GM15510 (cell line): Measurements from ENCODE around the gene ING2.

Source experiments
- POLR2A ChIP-seq: IDR thresholded peaks from 3 replicates; pipeline ENCODE4 v1.6.1; 2011; ENCODE audit warnings: borderline replicate concordance; ENCODE audit not compliant: insufficient read length; ENCODE audit errors: extremely low read depth

The ING2 gene

DNA sequence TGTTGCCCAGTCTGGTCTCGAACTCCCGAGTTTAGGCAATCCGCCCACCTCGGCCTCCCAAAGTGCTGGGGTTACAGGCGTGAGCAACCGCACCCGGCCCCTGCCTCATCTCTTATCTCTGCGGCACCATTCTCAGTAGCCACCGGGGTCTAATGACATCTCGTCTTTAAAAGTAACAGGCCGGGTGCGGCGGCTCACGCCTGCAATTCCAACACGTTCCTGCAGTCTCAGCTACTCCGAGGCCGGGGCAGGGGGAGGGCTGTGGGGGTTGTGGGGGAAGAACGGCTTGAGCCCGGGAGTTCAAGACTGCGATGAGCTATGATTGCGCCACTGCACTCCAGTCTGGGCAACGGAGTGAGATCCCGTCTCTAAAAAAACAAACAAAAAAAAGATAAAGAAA is 28.8 kb downstream of the ING2 start:
- TF ChIP-seq POLR2A, result no peak

DNA sequence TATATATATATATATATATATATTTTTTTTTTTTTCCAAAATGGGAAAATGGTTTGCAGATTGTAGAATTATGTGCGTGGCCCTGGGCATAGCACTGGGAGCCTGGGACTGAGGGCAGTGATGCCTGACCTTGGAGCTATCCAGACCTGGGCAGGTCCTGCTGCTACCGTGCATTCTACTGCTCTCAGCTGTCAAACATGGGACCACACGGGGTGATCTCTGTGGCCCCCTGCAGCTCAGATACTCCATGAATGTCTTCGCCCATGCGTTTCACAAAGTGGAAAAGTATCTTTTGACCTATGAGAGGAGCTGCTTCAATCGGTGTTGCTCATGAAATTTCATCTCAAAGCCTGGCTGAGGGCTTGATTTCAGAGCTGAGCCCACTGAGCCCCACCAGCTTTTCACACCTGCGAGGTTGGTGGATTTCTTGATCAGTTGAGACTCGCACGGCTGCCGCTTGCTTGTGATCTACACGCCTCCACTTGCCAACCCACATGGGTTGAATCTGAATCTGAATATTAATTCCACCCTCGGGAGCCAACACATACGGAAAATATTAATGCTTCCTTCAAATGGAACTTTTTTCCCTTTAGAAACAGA is 35.7 kb downstream of the ING2 start:
- TF ChIP-seq POLR2A, result no peak

DNA sequence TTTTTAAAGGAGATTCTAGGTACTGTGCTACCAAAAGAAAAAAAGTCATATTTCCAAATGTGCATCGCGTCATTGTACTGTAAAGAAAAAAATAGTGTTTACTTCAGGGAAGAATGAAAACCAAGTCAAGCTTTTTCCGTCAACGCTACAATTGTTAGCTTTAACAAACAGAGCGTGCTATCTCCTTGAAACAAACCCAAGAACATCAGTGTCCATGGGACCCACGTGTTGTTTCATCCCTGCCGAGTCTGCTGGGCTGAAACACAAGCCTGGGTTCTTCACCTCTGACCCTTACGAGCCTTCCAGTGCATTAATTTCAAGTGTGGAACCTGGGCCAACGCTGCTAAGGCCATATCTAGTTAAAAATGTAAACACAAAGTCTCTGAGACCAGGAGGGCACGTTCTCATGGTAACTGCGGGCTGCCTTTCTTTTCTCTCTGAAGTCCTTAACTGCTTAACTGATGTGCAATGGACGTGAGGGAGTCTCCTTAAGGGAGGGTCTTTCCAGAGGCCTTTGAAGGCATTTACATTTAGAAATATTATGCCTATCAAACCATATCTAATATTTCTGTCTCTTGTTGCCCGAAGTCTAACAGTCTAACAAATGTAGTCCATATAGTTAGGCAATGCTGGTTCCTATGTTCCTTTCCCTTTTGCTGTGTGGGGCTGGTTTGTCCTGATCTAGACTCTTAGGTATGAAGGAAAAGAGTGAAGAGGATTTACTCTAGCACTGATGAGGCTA is 36.3 kb downstream of the ING2 start:
- no peak for TF ChIP-seq POLR2A

DNA sequence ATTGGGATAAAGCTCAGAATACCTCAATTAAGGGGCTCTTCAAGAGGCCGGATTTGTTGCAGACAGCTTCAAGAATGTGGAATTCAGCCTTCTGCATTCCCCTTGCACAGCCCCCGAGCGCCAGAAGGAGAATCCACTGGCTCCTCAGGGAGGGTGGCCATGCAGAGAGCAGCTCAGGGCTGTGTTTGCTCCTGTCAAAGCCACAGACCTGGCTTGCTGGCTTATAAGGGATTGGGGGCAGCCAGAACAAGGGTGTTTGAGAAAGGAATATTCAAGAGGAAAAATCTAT is 36.8 kb downstream of the ING2 start:
- TF ChIP-seq POLR2A, result no peak

DNA sequence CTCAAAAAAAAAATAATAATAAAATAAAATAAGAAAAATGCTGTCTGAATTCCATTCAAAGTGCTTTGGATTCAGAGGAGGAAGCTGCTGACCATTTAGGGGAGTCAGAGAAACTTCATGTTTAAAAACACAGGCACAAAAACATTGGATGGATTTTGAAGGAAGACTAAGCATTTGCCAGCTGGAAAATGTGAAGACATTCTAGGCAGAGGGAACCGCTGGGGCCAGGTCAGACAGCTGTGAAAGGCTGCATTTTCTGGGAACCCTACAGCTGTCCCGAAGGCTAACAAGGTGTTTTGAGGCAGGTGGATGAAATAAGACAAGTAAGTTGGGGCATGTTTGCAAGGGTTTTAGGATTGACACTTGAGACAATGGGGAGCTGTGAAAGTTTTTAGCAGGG is 38.6 kb downstream of the ING2 start:
- TF ChIP-seq POLR2A, result no peak

DNA sequence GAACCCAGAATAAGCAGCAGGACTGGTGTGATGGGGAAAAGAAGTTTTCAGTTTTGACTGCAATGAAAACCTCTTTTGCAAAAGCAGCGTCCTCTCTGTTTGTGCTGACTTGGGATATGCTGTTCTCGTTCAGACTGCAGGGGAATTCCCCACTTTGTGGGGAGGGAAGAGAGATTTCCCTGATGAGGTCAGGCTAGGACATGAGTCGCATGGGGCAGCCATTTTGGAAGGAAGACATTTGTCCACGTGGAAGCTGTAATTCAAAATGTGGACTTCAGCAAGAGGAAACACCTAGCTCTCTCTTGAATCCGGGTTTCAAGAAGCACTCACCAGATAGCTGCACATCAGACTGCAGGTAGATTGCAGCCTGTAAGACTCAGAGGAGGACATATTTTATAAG is 39.3 kb downstream of the ING2 start:
- no peak for TF ChIP-seq POLR2A

DNA sequence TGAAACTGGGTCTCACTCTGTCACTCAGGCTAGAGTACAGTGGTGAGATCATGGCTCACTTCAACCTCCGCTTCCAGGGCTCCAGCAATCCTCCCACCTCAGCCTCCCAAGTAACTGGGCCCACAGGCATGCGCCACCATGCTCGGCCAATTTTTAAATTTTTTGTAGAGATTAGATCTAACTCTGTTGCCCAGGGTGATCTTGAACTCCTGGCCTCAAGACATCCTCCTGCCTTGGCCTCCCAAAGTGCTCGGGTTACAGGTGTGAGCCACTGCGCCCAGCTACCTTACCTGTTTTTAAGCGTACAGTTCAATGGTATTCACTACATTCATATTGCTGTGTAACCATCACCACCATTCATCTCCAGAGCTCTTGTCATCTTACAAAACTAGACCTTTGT is 41.5 kb downstream of the ING2 start:
- no peak for TF ChIP-seq POLR2A

DNA sequence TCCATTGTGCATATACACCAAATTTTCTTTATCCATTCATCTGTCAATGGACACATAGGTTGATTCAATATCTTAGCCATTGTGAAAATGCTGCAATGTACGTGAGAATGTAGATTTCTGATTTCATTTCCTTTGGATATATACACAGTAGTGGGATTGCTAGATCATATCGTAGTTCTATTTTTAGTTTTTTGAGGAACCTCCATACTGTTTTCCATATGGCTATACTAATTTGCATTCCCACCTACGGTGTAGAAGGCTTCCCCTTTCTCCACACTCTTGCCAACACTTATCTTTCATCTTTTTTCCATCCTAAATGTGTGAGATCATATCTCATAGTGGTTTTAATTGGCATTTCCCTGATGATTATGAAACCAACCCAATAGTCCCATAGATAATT is 43.4 kb downstream of the ING2 start:
- TF ChIP-seq POLR2A, result no peak

DNA sequence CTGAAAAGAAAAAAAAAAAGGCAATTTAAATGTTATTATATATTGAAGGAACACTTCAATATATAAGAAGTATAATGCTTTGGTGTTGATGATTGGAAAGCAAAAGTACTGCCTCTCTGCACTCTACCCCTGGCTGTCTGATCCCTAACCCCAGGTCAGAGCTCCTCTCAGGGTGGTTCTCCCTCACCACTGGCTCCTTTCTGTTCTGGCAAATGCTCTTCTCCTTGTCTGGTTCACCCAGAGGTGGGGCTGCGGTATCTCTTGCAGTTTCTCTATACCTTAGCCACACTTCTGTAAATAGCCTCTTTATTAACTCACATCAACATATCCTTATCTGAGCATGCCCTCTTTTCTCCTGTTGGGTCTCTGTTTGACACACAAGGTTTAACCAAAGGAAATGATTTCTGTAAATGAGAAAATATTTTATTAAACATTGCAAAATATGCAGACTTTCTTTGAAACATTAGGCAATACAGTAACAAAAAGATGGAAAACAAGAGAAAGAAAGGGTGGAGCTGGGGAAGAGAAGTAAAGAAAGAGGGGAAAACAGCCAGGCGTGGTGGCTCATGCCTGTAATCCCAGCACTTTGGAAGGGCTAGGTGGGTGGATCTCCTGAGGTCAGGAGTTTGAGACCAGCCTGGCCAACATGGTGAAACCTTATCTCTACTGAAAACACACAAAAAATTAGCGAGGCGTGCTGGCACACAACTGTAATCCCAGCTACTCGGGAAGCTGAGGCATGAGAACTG is 45.7 kb downstream of the ING2 start:
- TF ChIP-seq POLR2A, result no peak

DNA sequence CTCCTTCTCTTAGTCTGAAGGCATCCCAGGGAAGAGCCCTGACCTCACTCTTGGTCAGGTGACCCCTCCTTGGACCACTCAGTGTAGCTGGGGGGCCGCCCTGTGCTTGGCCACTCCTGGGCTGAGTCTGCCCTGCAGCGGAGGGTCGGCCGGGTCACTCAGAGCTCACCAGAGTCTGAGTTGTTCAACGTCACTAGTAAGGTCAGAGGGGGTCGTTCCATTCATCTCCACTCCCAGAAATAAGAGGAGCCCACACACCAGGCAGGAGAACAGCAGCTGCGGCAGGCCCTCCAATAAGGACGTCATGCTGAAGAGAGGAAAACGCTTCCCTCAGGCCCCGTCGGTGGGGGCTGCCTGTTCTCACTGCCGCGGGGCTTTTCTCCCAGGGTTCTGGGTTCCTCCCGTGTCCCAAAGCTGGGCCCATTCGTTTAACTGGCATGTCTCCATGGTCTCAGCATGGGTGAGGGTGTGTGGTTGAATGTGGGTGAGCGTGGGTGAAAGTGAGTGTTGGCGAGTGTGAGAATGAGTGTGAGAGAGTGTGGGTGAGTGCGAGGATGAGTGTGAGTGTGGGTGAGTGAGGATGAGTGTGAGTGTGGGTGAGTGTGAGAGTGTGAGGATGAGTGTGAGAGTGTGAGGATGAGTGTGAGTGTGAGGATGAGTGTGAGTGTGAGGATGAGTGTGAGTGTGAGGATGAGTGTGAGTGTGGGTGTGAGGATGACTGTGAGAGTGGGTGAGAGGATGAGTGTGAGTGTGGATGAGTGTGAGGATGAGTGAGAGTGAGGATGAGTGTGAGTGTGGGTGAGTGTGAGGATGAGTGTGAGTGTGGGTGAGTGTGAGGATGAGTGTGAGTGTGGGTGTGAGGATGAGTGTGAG is 47.7 kb downstream of the ING2 start:
- no peak for TF ChIP-seq POLR2A

DNA sequence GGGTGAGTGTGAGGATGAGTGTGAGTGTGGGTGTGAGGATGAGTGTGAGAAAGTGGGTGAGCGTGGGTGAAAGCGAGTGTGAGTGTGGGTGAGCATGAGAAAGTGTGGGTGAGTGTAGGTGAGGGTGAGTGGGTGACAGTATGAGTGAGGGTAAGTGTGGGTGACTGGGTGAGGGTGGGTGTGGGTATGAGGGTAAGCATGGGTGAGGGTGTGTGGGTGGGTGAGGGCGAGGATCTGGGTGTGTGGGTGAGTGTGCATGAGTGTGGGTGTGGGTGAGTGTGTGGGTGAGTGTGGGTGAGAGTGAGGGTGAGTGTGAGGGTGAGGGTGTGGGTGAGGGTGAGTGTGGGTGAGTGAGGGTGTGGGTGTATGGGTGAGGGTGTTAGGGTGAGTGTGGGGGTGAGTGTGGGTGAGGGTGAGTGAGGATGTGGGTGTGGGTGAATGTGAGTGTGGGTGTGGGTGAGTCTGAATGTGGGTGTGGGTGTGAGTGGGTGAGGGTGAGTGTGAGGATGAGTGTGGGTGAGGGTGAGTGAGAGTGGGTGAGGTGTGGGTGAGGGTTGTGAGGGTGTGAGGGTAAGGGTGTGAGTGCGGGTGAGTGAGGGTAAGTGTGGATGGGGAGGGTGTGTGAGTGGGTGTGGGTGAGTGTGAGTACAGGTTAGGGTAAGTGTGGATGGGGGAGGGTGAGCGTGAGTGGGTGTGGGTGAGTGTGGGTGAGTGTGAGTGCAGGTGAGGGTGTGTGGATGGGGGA is 48.9 kb downstream of the ING2 start:
- no peak for TF ChIP-seq POLR2A

DNA sequence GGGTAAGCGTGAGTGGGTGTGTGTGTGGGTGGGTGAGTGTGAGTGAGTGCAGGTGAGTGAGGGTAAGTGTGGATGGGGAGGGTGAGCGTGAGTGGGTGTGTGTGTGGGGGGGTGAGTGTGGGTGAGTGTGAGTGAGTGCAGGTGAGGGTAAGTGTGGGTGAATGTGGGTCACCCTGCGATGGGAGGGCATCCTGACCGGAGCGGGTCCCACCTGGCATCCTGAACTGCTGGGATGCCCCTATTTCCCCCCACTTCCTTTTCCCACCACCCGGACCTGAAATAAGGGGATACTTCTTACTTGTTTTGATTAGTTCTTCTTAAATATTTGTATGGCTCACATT is 49.5 kb downstream of the ING2 start:
- TF ChIP-seq POLR2A, result no peak

DNA sequence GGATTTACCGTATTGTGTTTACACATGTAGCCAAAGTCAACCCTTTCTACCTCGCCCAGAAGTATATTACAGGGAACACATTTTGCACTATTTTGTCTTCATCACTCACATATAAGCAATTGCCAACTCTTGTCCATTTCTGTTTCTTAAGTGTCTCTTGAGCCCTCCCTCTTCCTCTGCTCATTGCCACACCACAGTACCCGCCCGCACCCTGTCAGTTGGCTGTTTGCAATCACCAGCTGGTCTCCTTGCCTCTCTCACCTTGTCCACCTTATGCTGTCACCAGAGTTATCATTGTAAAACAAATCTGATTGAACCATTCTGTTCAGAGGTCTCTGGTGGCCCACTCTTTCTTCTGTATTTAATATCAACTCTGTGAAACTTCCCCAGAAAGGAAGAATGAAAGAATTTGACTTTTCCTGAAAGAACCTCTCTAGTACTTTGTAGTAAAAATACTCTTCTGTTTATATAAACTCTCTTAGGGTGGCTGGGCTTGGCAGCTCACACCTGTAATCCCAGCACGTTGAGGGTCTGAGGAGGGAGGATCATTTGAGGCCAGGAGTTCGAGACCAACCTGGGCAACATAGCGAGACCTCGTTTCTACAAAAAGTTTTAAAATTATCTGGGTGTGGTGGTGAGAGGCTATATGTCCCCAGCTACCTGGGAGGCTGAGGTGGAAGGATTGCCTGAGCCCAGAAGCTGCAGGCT is 50.2 kb downstream of the ING2 start:
- no peak for TF ChIP-seq POLR2A

DNA sequence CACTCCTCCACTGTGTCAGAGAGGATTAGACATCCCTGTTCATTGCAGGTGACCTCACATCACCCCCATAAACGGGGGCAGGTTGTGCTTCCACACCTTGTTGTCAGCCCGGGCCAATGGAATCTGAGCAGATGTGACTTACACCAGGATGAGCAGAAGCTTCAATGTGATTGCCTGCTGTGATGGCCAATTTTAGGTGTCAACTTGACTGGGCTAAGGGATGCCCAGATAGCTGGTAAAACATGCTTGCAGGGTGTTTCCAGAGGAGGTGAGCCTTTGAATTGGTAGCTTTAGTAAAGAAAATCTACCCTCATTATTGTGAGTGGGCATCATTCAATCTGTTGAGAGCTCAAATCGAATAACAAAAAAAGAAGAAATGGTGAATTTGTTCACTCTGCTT is 52.1 kb downstream of the ING2 start:
- no peak for TF ChIP-seq POLR2A
